GM12878 (cell line): ENCODE data around the gene MYO1D. TPM values are rescaled to one million over a fixed set of nuclear protein-coding genes. Genes with fewer than 3 reads are reported as not detected.

Experiments used
- CHD1 ChIP-seq: IDR thresholded peaks from 2 replicates; pipeline ENCODE4 v1.6.1; 2012; ENCODE audit warnings: low read depth, low read length, improper control_type of control experiment
- ELK1 ChIP-seq: IDR thresholded peaks from 2 replicates; pipeline ENCODE4 v1.6.1; 2012; ENCODE audit warnings: low read depth, low read length, improper control_type of control experiment
- FOXM1 ChIP-seq: IDR thresholded peaks from 2 replicates; pipeline ENCODE4 v1.6.1; 2012; ENCODE audit warnings: low read depth, mild to moderate bottlenecking, inconsistent platforms, low read length, moderate library complexity
- HCFC1 ChIP-seq: fragments of 150-350 bp; IDR thresholded peaks from 2 replicates; pipeline ENCODE4 v1.6.1; 2014; ENCODE audit warnings: low read length
- NR2F1 ChIP-seq: fragments of 450-650 bp; conservative IDR thresholded peaks from 2 replicates; pipeline ENCODE4 v1.6.1; 2017; ENCODE audit warnings: mild to moderate bottlenecking
- POLR2AphosphoS2 ChIP-seq: IDR thresholded peaks from 2 replicates; pipeline ENCODE4 v1.6.1; 2011; ENCODE audit warnings: low read depth, mild to moderate bottlenecking, low read length, improper control_type of control experiment, moderate library complexity
- STAT3 ChIP-seq: IDR thresholded peaks from 2 replicates; pipeline ENCODE4 v1.6.1; 2011; ENCODE audit warnings: low read depth, low read length, improper control_type of control experiment
- ZNF622 ChIP-seq: fragments of 450-650 bp; IDR thresholded peaks from 2 replicates; pipeline ENCODE4 v1.6.1; 2017; ENCODE audit warnings: mild to moderate bottlenecking, inconsistent platforms
- polyA plus RNA-seq, 11 experiments: library from polyadenylated mRNA; depleted of rRNA in 4 of 11; unstranded in 6 of 11; stranded (reverse) in 5 of 11; fragments of >200 nt; fragmentation: Nextera tagmentation in 4 of 11; fragmentation: Illumina TruSeq in 1 of 11; extraction: Ambion mirVana in 4 of 11; extraction: Trizol in 1 of 11; gene quantifications; 1 replicate in 1 of 11; 2 replicates in 10 of 11; pipeline versions ENCODE4 v1.2.1 to v1.2.3, GENCODE V29; 2011 to 2016; ENCODE audit warnings: inconsistent platforms in 2 of 11, missing spikeins in 2 of 11, low read depth in 1 of 11
- total RNA-seq, 4 experiments: library from RNA; depleted of rRNA in 3 of 4; stranded (reverse); fragments of >200 nt in 3 of 4; fragmentation: Illumina TruSeq in 1 of 4; extraction: Trizol in 1 of 4; gene quantifications; 2 replicates each; pipeline versions ENCODE4 v1.2.1 to v1.2.3, GENCODE V29; 2013 to 2021
- TF ChIP-seq, protein P1 (sequence below): IDR thresholded peaks from 2 replicates; pipeline ENCODE4 v1.6.1; 2011; ENCODE audit warnings: mild to moderate bottlenecking, low read depth, low read length, moderate library complexity; ENCODE audit not compliant: insufficient replicate concordance

The MYO1D gene
- total and polyA plus RNA-seq, 10 of the 15 experiments (the other 5 are each of a cell fraction or from before 2014, with no cell fraction given), result 1.8 to 37.7 (median 25.4) TPM

DNA sequence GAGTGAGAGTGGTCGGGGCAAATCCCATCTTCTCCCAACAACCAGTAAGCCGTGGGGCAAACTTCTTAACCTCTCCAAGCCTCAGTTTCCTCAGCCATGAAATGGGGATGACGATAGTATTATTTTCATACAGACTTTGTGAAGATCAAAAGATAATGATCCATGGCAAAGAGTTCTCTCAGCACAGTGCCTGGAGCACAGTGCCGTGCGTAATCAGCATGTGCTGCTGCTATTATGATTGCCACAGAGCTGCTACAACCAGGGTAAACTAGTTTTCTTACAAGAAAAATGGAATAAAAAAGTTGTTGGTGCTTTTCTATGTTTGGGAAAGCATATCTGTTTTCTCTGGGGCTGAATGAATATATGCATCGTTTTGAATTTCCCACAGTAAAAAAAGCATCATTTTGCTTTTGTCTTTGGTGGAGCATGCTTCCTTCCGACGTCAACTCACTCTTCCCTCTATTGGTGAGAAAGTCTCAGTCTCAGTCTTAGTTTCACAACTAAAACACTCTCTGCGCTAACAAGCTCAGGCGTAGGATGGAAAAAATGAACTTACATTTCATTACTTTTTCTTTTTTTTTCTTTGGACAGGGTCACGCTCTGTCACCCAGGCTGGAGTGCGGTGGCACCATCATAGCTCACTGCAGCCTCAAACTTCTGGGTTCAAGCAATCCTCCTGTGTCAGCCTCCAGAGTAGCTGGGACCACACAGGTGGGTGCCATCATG, 352.9 kb downstream of the MYO1D start (continued):
- TF ChIP-seq HCFC1, result no peak
- 0 out of 2 replicates have a peak, but pooled peaks have one; percentile 70 for TF ChIP-seq NR2F1
- TF ChIP-seq ELK1, result no peak
- 0 out of 2 replicates have a peak, but pooled peaks have one; percentile 30 for TF ChIP-seq STAT3
- peak; percentile 83; the same call in 1 of the 2 replicates for TF ChIP-seq FOXM1
- no peak for TF ChIP-seq ZNF622
- peak; percentile 27; the same call in 1 of the 2 replicates for TF ChIP-seq POLR2AphosphoS2
- TF ChIP-seq, protein P1, sequence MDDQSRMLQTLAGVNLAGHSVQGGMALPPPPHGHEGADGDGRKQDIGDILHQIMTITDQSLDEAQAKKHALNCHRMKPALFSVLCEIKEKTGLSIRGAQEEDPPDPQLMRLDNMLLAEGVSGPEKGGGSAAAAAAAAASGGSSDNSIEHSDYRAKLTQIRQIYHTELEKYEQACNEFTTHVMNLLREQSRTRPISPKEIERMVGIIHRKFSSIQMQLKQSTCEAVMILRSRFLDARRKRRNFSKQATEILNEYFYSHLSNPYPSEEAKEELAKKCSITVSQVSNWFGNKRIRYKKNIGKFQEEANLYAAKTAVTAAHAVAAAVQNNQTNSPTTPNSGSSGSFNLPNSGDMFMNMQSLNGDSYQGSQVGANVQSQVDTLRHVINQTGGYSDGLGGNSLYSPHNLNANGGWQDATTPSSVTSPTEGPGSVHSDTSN, result no peak
- TF ChIP-seq CHD1, result no peak
- TF ChIP-seq, all 136 proteins: peak for 62
